ENCODE results near the gene NUAK1. TPM values are rescaled to one million over a fixed set of nuclear protein-coding genes. Genes with fewer than 3 reads are reported as not detected.

NUAK1 gene
- total RNA-seq, 1 experiment from 2014 or later = 14.3 TPM

GRCh38 chr12:106149096-106149784, 10.5 kb upstream of the NUAK1 start:
- intact Hi-C loops (cut with micrococcal nuclease; ENCODE audit: unreplicated experiment) = loop anchor here (1.0 to 5.0 kb wide), 2 partner anchors 58 to 729 kb away; no protein-coding TSS in a partner anchor
- H3K4me1 Mint-ChIP-seq (ENCODE audit: low read depth, unreplicated experiment) = peaks cover 15% of the 10 kb centered on the region

DNA sequence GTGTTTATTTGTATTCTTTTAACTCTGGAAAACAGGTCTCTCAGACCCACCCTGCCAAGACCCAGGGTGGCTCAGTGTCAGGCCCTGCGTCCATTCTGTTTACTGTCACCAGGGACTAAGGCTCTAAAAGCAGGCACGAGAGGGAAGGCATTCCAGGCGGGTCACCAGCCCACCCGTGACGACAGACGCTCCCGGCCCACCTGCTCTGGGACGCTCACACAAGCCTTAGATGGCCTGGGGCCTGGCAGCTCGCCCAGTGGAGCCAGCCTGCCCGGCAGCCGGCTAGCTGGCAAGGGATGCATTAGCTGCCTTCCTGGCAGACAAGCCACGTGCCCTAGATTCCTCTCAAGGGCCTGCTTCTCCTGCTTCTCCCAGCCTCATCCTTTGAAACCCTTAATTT, 9.2 kb upstream of the NUAK1 start:
- Mint-ChIP-seq H3K4me1 (ENCODE audit: low read depth, unreplicated experiment) (peaks cover 19% of the 10 kb centered on the region), H3K36me3 (ENCODE audit: insufficient read depth, unreplicated experiment) (no peaks in the 10 kb centered on the region), H3K9me3 (ENCODE audit: low read depth, unreplicated experiment) (no peaks in the 10 kb centered on the region), H3K27ac (ENCODE audit: unreplicated experiment) (no peak overlapping the region), H3K27me3 (ENCODE audit: unreplicated experiment) (peaks cover 3% of the 10 kb centered on the region), H3K4me3 (ENCODE audit: low read depth, unreplicated experiment) (no peak overlapping the region)
- TF ChIP-seq, protein P1, sequence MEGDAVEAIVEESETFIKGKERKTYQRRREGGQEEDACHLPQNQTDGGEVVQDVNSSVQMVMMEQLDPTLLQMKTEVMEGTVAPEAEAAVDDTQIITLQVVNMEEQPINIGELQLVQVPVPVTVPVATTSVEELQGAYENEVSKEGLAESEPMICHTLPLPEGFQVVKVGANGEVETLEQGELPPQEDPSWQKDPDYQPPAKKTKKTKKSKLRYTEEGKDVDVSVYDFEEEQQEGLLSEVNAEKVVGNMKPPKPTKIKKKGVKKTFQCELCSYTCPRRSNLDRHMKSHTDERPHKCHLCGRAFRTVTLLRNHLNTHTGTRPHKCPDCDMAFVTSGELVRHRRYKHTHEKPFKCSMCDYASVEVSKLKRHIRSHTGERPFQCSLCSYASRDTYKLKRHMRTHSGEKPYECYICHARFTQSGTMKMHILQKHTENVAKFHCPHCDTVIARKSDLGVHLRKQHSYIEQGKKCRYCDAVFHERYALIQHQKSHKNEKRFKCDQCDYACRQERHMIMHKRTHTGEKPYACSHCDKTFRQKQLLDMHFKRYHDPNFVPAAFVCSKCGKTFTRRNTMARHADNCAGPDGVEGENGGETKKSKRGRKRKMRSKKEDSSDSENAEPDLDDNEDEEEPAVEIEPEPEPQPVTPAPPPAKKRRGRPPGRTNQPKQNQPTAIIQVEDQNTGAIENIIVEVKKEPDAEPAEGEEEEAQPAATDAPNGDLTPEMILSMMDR (IDR thresholded peaks at IDR 0.05; ENCODE audit: unreplicated experiment) = no peak
- no peak for DNase-seq
- intact Hi-C loops (cut with micrococcal nuclease; ENCODE audit: unreplicated experiment) = loop anchor here (5.0 kb wide), 1 partner anchor 59 kb away; no protein-coding TSS in a partner anchor
- CTCF ChIA-PET = interaction anchor here (1.8 kb wide), 1 partner anchor 727 kb away, joined by 21 read pairs; no protein-coding TSS in a partner anchor
- no TSS peak for BruUV-seq (replicated peaks)

More at GRCh38 chr12:106149096-106149784, 10.5 kb upstream of the NUAK1 start:
- H3K4me3 Mint-ChIP-seq (ENCODE audit: low read depth, unreplicated experiment) = no peak overlapping the region
- TF ChIP-seq, protein P1 (IDR thresholded peaks at IDR 0.05; ENCODE audit: unreplicated experiment) = peak; percentile 69
- no peak overlapping the region for H3K27ac Mint-ChIP-seq (ENCODE audit: unreplicated experiment)
- no peaks in the 10 kb centered on the region for H3K36me3 Mint-ChIP-seq (ENCODE audit: insufficient read depth, unreplicated experiment)
- DNase-seq = peak; percentile 64
- CTCF ChIA-PET = interaction anchor here (0.7 to 1.8 kb wide), 10 partner anchors 10 to 729 kb away, joined by 3 to 21 read pairs (median 3); no protein-coding TSS in a partner anchor
- BruUV-seq (replicated peaks) = no TSS peak
- peaks cover 16% of the 10 kb centered on the region for H3K27me3 Mint-ChIP-seq (ENCODE audit: unreplicated experiment)
- peaks cover 2% of the 10 kb centered on the region for H3K9me3 Mint-ChIP-seq (ENCODE audit: low read depth, unreplicated experiment)

DNA sequence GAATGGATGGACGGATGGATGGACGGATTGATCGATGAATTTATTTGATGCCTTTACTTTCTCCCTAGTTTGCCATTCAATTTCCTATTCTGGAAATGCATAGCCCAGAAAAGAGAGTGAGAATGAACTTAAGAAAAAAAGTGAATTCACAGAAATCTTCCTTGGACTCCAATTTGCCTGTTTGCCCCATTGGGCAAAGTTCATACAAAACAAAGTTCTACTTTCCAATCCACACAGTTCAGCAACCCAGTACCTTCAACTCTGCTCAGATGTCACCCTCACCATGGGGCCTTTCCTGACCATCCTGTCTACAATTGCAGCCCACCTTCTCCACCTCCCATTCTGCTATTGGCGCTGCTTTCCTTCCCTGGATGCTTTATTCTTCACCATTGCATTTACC, 8.2 kb upstream of the NUAK1 start:
- Mint-ChIP-seq H3K4me1 (ENCODE audit: low read depth, unreplicated experiment) (peaks cover 24% of the 10 kb centered on the region), H3K9me3 (ENCODE audit: low read depth, unreplicated experiment) (no peaks in the 10 kb centered on the region), H3K27ac (ENCODE audit: unreplicated experiment) (no peak overlapping the region), H3K27me3 (ENCODE audit: unreplicated experiment) (no peaks in the 10 kb centered on the region), H3K36me3 (ENCODE audit: insufficient read depth, unreplicated experiment) (no peaks in the 10 kb centered on the region), H3K4me3 (ENCODE audit: low read depth, unreplicated experiment) (no peak overlapping the region)
- DNase-seq = no peak
- TF ChIP-seq, protein P1 (IDR thresholded peaks at IDR 0.05; ENCODE audit: unreplicated experiment) = no peak
- BruUV-seq (replicated peaks) = no TSS peak
- intact Hi-C loops (cut with micrococcal nuclease; ENCODE audit: unreplicated experiment) = loop anchor here (5.0 kb wide), 1 partner anchor 60 kb away; no protein-coding TSS in a partner anchor
- CTCF ChIA-PET = no interaction called here

DNA sequence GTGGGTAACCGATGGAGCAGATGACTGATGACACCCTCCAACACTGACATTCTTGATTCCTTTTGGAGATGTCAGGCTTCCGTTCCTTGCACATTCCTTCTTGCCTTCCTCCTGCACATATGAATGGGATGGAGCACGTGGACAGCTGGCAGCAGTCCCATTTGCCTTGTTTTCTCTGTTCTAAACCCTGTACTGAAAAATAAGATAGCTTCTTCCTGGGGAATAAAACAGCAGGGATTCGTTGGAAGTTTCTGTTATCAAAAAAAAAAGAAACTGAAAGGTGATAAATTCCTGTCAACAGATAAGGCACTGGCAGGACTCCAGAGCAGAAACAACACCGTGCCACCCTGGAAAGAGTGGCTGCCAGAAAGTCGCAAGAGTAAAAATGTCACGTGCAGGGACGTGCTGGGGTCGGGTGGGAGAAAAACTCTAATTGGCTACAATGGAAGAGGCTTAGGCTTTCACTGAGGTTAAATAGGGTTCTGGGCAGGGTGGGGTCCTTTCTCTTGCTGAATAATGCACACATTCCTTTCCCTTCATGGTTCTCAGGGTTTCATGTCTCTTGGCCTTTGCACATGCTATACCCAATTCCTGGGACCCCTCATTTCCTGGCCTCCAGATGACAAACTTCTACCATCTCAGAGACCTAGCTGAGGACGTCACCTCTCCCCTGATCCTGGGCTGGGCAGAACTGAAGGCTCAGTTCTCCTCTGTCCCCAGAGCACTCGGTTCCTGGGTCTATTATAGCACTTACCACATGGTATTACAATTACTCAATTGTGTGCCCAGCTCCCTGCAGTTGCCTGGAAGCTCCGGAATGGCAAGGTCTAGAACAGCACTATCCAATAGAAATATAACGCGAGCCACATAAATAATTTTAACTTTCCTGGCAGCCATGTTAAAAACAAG, 7.0 kb upstream of the NUAK1 start:
- H3K4me3 Mint-ChIP-seq (ENCODE audit: low read depth, unreplicated experiment) = no peak overlapping the region

More for the DNA sequence above, 7.0 kb upstream of the NUAK1 start:
- H3K4me1 Mint-ChIP-seq (ENCODE audit: low read depth, unreplicated experiment) = peaks cover 36% of the 10 kb centered on the region
- peaks cover 2% of the 10 kb centered on the region for H3K36me3 Mint-ChIP-seq (ENCODE audit: insufficient read depth, unreplicated experiment)
- no TSS peak for BruUV-seq (replicated peaks)
- no peak overlapping the region for H3K27ac Mint-ChIP-seq (ENCODE audit: unreplicated experiment)
- TF ChIP-seq, protein P1 (IDR thresholded peaks at IDR 0.05; ENCODE audit: unreplicated experiment) = no peak
- CTCF ChIA-PET = interaction anchor here (1.6 kb wide), 1 partner anchor 10 kb away, joined by 3 read pairs; no protein-coding TSS in a partner anchor
- no peaks in the 10 kb centered on the region for H3K9me3 Mint-ChIP-seq (ENCODE audit: low read depth, unreplicated experiment)
- DNase-seq = no peak
- no peaks in the 10 kb centered on the region for H3K27me3 Mint-ChIP-seq (ENCODE audit: unreplicated experiment)
- intact Hi-C loops (cut with micrococcal nuclease; ENCODE audit: unreplicated experiment) = loop anchor here (5.0 kb wide), 1 partner anchor 62 kb away; no protein-coding TSS in a partner anchor

Measured in Calu3 (cell line).